Ramos (cell line): Measurements from ENCODE around the gene ACTMAP.

Experiments
- in situ Hi-C: fragments of 300-500 bp; cut with MboI; formaldehyde crosslinking; loops from one replicate; pipeline ENCODE4 v1.14.3; 2022; ENCODE audit warnings: low sequenced_read_pairs; ENCODE audit not compliant: unreplicated experiment

Gene ACTMAP

GRCh38 chr19:40750058-40750873 lies at the start of gene ACTMAP:
ACTMAP (minus strand) TSS chr19:40750477; CDS start chr19:40749803, 674 bp downstream.
- in situ Hi-C loops = no loop called here

GRCh38 chr19:40799558-40800338 lies 49.5 kb upstream of the ACTMAP start:
- in situ Hi-C loops = loop anchor here (25.0 kb wide), 1 partner anchor 1463 kb away; the partner anchor contains the start of genes CIC and ERF

- in situ Hi-C loops = loop anchor here (25.0 kb wide), 1 partner anchor 1463 kb away; the partner anchor contains the start of genes CIC and ERF
Observed at GRCh38 chr19:40798683-40799557, 48.6 kb upstream of the ACTMAP start, which contains the start of gene EGLN2. EGLN2 (plus strand) TSS chr19:40799191; CDS start chr19:40800573, 1,382 bp downstream.

GRCh38 chr19:40797963-40798682 lies 47.8 kb upstream of the ACTMAP start:
- in situ Hi-C loops = loop anchor here (25.0 kb wide), 1 partner anchor 1464 kb away; the partner anchor contains the start of genes CIC and ERF

GRCh38 chr19:40797166-40797962 lies 47.1 kb upstream of the ACTMAP start:
- in situ Hi-C loops = loop anchor here (25.0 kb wide), 1 partner anchor 1465 kb away; the partner anchor contains the start of genes CIC and ERF

- in situ Hi-C loops = loop anchor here (25.0 kb wide), 1 partner anchor 1470 kb away; the partner anchor contains the start of genes CIC and ERF
Observed at GRCh38 chr19:40791996-40792395, 41.7 kb upstream of the ACTMAP start.

- in situ Hi-C loops = loop anchor here (25.0 kb wide), 1 partner anchor 1471 kb away; the partner anchor contains the start of genes CIC and ERF
Observed at GRCh38 chr19:40791349-40791748, 41.1 kb upstream of the ACTMAP start.

- in situ Hi-C loops = loop anchor here (25.0 kb wide), 1 partner anchor 1476 kb away; the partner anchor contains the start of genes CIC and ERF
Observed at GRCh38 chr19:40786060-40787037, 36.1 kb upstream of the ACTMAP start.

- in situ Hi-C loops = loop anchor here (25.0 kb wide), 1 partner anchor 1477 kb away; the partner anchor contains the start of genes CIC and ERF
Observed at GRCh38 chr19:40785526-40785925, 35.2 kb upstream of the ACTMAP start.

- in situ Hi-C loops = loop anchor here (25.0 kb wide), 1 partner anchor 1478 kb away; the partner anchor contains the start of genes CIC and ERF
Observed at GRCh38 chr19:40784146-40784545, 33.9 kb upstream of the ACTMAP start.

GRCh38 chr19:40783711-40784110 lies 33.4 kb upstream of the ACTMAP start:
- in situ Hi-C loops = loop anchor here (25.0 kb wide), 1 partner anchor 1479 kb away; the partner anchor contains the start of genes CIC and ERF

- in situ Hi-C loops = loop anchor here (25.0 kb wide), 1 partner anchor 1481 kb away; the partner anchor contains the start of genes CIC and ERF
Observed at GRCh38 chr19:40781140-40781539, 30.9 kb upstream of the ACTMAP start.

GRCh38 chr19:40780582-40780981 lies 30.3 kb upstream of the ACTMAP start:
- in situ Hi-C loops = loop anchor here (25.0 kb wide), 1 partner anchor 1482 kb away; the partner anchor contains the start of genes CIC and ERF

GRCh38 chr19:40778706-40779284 lies 28.5 kb upstream of the ACTMAP start:
- in situ Hi-C loops = loop anchor here (25.0 kb wide), 1 partner anchor 1484 kb away; the partner anchor contains the start of genes CIC and ERF

- in situ Hi-C loops = loop anchor here (25.0 kb wide), 1 partner anchor 1484 kb away; the partner anchor contains the start of genes CIC and ERF
Observed at GRCh38 chr19:40777937-40778705, 27.8 kb upstream of the ACTMAP start, which contains the start of gene RAB4B. RAB4B (plus strand) TSS chr19:40778247; CDS start chr19:40778376, 129 bp downstream.
